Hypothalamus (tissue), 51 donors: Measurements from ENCODE around the gene CXCR3.
"Not testable (repeated sequence)": the region's sequence is repeated elsewhere in the genome, so short reads cannot be mapped to it uniquely, and the experiment has no call there.

Experiments used
- DNase-seq, 51 donors: peaks; one replicate each; lab custom pipeline; 2025; lab: John Stamatoyannopoulos, UW

Gene CXCR3

GRCh38 chrX:71615056-71615455 is 3.3 kb downstream of the CXCR3 start:
- no peak for DNase-seq

- no peak for DNase-seq
These were observed 6.1 kb downstream of the CXCR3 start for GRCh38 chrX:71612256-71612655.

- DNase-seq = not testable (repeated sequence)
These were observed 6.6 kb downstream of the CXCR3 start for GRCh38 chrX:71611736-71612135.

GRCh38 chrX:71609095-71609750 is 9.1 kb downstream of the CXCR3 start:
- no peak for DNase-seq

- DNase-seq = no peak
These were observed 10.8 kb downstream of the CXCR3 start for GRCh38 chrX:71607488-71607887.

GRCh38 chrX:71606536-71607216 is 11.6 kb downstream of the CXCR3 start:
- no peak for DNase-seq

GRCh38 chrX:71604796-71605568 is 13.3 kb downstream of the CXCR3 start:
- no peak for DNase-seq

- DNase-seq = no peak
These were observed 14.2 kb downstream of the CXCR3 start for GRCh38 chrX:71604141-71604540.

- no peak for DNase-seq
These were observed 14.7 kb downstream of the CXCR3 start for GRCh38 chrX:71603618-71604017.

GRCh38 chrX:71599965-71600364 is 18.3 kb downstream of the CXCR3 start:
- no peak for DNase-seq

- not testable (repeated sequence) for DNase-seq
These were observed 25.1 kb downstream of the CXCR3 start for GRCh38 chrX:71593210-71593609.

GRCh38 chrX:71586929-71587328 is 31.4 kb downstream of the CXCR3 start:
- no peak for DNase-seq

- no peak for DNase-seq
These were observed 37.1 kb downstream of the CXCR3 start for GRCh38 chrX:71581210-71581609.

GRCh38 chrX:71579990-71580380 is 38.3 kb downstream of the CXCR3 start:
- no peak for DNase-seq

- DNase-seq = no peak
These were observed 38.9 kb downstream of the CXCR3 start for GRCh38 chrX:71579136-71579989.

GRCh38 chrX:71578253-71579135 is 39.8 kb downstream of the CXCR3 start, which contains the start of gene GCNA:
GCNA (plus strand) TSS chrX:71578437; CDS start chrX:71580822, 2,385 bp downstream.
- DNase-seq = no peak

- DNase-seq = no peak
These were observed 40.6 kb downstream of the CXCR3 start for GRCh38 chrX:71577682-71578081.

- DNase-seq = no peak
These were observed 44.7 kb downstream of the CXCR3 start for GRCh38 chrX:71573590-71573989.

- DNase-seq = not testable (repeated sequence)
These were observed 46.9 kb downstream of the CXCR3 start for GRCh38 chrX:71571390-71571789.
